Measurements from ENCODE around the gene LSM4. TPM values are rescaled to one million over a fixed set of nuclear protein-coding genes. Genes with fewer than 3 reads are reported as not detected.

LSM4 gene
- total RNA-seq, 1 donor from 2014 or later, result 166 TPM

GRCh38 chr19:18284712-18285360, 38.0 kb downstream of the LSM4 start:
- no peak for DNase-seq (ENCODE audit: low spot score)
- Mint-ChIP-seq H3K9me3 (ENCODE audit: unreplicated experiment) (no peaks in the 10 kb centered on the region), H3K4me3 (ENCODE audit: unreplicated experiment) (no peak overlapping the region), H3K36me3 (ENCODE audit: low read depth, unreplicated experiment) (peaks cover 1% of the 10 kb centered on the region), H3K27me3 (ENCODE audit: unreplicated experiment) (peaks cover 22% of the 10 kb centered on the region), H3K4me1 (ENCODE audit: unreplicated experiment) (peaks cover 12% of the 10 kb centered on the region), H3K27ac (ENCODE audit: unreplicated experiment) (no peak overlapping the region)
- TF ChIP-seq CTCF (IDR thresholded peaks at IDR 0.05; ENCODE audit: unreplicated experiment), result no peak

GRCh38 chr19:18283338-18283737, 39.5 kb downstream of the LSM4 start:
- H3K27ac Mint-ChIP-seq (ENCODE audit: unreplicated experiment), result peak overlapping the region; percentile 70
- no peaks in the 10 kb centered on the region for H3K9me3 Mint-ChIP-seq (ENCODE audit: unreplicated experiment)
- H3K4me3 Mint-ChIP-seq (ENCODE audit: unreplicated experiment), result no peak overlapping the region
- TF ChIP-seq CTCF (IDR thresholded peaks at IDR 0.05; ENCODE audit: unreplicated experiment), result no peak
- peaks cover 25% of the 10 kb centered on the region for H3K4me1 Mint-ChIP-seq (ENCODE audit: unreplicated experiment)
- DNase-seq (ENCODE audit: low spot score), result no peak
- H3K27me3 Mint-ChIP-seq (ENCODE audit: unreplicated experiment), result peaks cover 37% of the 10 kb centered on the region
- H3K36me3 Mint-ChIP-seq (ENCODE audit: low read depth, unreplicated experiment), result peaks cover 14% of the 10 kb centered on the region

GRCh38 chr19:18282788-18283141, 40.1 kb downstream of the LSM4 start:
- Mint-ChIP-seq H3K4me1 (ENCODE audit: unreplicated experiment) (peaks cover 25% of the 10 kb centered on the region), H3K36me3 (ENCODE audit: low read depth, unreplicated experiment) (peaks cover 14% of the 10 kb centered on the region), H3K27me3 (ENCODE audit: unreplicated experiment) (peaks cover 42% of the 10 kb centered on the region), H3K9me3 (ENCODE audit: unreplicated experiment) (no peaks in the 10 kb centered on the region), H3K4me3 (ENCODE audit: unreplicated experiment) (peak overlapping the region; percentile 89), H3K27ac (ENCODE audit: unreplicated experiment) (peak overlapping the region; percentile 99)
- DNase-seq (ENCODE audit: low spot score), result no peak
- no peak for TF ChIP-seq CTCF (IDR thresholded peaks at IDR 0.05; ENCODE audit: unreplicated experiment)

GRCh38 chr19:18282021-18282787, 40.7 kb downstream of the LSM4 start:
- peak overlapping the region; percentile 83 for H3K4me3 Mint-ChIP-seq (ENCODE audit: unreplicated experiment)
- H3K9me3 Mint-ChIP-seq (ENCODE audit: unreplicated experiment), result no peaks in the 10 kb centered on the region
- no peak for DNase-seq (ENCODE audit: low spot score)
- peaks cover 25% of the 10 kb centered on the region for H3K4me1 Mint-ChIP-seq (ENCODE audit: unreplicated experiment)
- H3K27ac Mint-ChIP-seq (ENCODE audit: unreplicated experiment), result peak overlapping the region; percentile 99
- peaks cover 46% of the 10 kb centered on the region for H3K27me3 Mint-ChIP-seq (ENCODE audit: unreplicated experiment)
- peaks cover 14% of the 10 kb centered on the region for H3K36me3 Mint-ChIP-seq (ENCODE audit: low read depth, unreplicated experiment)
- TF ChIP-seq CTCF (IDR thresholded peaks at IDR 0.05; ENCODE audit: unreplicated experiment), result no peak
